GF-D8 (cell line): ENCODE data around the gene XRCC1.
"Not testable (repeated sequence)": the region's sequence is repeated elsewhere in the genome, so short reads cannot be mapped to it uniquely, and the experiment has no call there.

Source experiments
- DNase-seq: peaks from one replicate; lab custom pipeline; 2025; lab: John Stamatoyannopoulos, UW

The XRCC1 gene

DNA sequence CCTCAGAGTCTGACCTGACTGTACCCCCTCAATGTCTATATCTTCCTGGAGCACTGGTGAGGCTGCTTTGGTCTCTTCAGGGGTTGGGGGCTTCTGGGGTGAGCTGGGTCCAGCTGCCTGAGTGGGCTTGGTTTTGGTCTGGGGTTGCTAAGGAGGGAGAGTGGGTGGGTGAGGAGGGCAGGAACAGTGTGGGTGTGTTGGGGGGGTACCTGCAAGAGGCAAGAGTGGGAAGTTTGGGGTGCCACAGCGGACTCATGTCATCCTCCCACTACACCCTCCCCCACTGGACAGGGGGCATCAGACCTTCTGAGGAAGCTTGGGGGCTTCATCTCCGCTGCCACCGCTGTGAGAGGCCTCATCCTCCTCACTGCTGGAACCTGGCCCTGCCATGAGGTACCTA, 28.7 kb downstream of the XRCC1 start:
- DNase-seq = no peak

DNA sequence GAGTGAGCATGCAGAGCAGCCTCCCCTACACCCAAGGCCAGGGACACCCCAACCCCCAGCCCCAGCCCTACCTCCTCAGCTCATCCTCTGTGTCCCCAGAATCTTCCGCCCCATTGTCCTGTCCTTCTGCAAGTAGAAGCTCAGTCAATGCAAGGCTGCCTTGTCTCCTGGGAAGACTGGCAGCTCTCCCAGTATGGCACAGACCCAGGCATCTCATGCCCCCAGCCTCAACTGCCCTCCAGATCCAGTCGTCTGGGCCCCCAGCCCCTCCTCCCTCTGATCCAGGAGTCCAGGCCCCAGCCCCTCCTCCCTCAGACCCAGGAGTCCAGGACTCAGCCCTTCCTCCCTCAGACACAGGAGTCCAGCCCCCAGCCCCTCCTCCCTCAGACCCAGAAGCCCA, 29.3 kb downstream of the XRCC1 start:
- no peak for DNase-seq

DNA sequence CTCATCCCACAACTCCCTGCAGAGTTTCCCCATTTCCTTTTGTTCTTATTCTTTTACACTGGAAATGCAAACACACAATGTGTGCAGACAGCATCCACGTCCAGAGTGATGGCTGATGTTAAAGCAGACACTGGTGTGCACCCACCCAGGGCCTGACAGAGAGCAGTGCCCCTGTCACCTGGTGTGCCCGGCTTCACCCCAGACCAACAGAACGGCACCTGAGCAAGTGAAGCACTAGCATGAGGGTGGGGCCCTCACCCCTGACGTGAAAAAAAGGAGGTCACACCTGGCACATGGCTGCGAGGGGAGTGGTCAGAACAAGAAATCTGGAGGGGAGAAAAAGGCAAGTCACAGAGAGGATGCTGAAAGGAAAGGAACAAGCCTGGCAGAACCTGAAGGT, 30.1 kb downstream of the XRCC1 start:
- DNase-seq = no peak

DNA sequence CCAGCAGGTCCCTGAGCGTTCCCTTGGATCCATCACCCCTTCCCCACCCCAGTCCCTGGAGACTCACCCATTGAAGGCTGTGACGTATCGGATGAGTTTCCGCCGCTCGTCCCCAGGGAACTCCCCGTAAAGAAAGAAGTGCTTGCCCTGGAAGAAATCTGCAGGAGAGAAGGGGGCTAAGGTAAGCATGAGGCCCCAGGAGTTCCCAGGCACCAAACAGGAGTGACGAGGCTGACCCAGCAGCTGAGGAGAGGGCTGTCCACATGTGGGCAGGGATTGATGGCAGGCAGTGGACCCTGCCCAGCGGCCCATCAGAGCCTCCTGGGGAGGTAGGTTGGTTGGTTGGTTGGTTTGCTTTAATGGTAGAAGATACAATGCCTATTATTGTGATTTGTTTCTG, 31.2 kb downstream of the XRCC1 start:
- no peak for DNase-seq

DNA sequence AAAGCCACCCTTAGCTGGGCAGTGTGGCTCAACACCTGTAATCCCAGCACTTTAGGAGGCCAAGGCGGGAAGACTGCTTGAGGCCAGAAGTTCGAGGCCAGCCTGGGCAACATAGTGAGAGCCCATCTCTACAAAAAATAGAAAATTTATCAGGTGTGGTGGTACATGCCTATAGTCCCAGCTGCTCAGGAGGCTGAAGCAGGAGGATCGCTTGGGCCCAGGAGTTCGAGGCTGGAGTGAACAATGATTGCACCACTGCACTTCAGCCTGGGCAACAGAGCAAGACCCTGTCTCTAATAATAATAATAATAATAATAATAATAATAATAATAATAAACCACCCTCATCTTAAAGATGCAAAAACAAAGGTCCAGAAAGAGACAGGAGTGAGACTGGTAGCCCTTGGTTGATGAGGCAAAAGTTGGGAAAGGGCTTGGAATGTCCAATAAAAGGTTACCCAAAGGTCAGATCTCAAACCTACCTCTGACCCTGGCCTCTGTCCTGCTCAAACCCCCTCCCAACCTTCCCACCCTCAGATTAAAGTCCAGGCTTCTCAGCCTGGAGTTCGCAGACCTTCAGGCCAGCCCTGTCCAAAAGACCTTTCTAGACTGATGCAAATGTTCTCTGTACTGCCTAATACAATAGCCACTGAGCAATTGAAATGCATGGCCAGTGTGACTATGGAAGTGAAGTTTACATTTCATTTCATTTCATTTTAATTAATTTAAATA, 33.2 kb downstream of the XRCC1 start:
- DNase-seq = no peak

DNA sequence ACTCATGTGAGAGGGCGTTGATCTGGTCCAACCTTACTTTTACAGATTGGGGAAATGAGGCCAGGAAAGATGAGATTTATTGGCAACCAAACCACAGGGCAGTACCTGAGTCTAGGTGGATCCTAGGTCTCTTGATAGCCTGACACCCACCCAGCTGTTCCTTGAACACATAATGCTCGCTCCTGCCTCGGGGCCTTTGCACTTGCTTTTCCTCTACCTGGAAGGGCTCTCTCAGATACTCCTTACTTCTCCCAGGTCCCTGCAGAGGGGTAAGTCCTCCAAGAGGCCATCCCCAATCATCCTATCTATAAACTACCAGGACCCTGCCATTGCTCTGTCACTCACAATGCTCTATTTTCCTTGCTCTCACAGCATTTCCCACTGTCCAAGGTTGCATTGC, 34.9 kb downstream of the XRCC1 start:
- DNase-seq = no peak

DNA sequence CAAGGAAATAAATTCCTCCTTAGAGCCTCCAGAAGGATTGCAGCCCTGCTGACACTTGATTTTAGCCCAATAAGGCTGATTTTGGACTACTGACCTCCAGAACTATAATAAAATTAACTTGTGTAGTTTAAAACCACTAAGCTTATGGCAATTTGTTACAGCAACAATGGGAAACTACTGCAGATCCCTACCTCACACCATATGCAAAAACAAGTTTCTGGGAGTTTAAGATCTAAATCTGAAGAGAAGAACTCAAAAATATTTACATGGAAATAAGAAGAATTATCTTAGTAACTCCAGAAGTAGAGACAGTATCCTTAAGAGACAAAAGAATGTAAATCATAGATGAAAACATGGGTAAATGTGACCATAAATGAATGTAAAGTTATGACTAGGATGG, 36.4 kb downstream of the XRCC1 start:
- no peak for DNase-seq

DNA sequence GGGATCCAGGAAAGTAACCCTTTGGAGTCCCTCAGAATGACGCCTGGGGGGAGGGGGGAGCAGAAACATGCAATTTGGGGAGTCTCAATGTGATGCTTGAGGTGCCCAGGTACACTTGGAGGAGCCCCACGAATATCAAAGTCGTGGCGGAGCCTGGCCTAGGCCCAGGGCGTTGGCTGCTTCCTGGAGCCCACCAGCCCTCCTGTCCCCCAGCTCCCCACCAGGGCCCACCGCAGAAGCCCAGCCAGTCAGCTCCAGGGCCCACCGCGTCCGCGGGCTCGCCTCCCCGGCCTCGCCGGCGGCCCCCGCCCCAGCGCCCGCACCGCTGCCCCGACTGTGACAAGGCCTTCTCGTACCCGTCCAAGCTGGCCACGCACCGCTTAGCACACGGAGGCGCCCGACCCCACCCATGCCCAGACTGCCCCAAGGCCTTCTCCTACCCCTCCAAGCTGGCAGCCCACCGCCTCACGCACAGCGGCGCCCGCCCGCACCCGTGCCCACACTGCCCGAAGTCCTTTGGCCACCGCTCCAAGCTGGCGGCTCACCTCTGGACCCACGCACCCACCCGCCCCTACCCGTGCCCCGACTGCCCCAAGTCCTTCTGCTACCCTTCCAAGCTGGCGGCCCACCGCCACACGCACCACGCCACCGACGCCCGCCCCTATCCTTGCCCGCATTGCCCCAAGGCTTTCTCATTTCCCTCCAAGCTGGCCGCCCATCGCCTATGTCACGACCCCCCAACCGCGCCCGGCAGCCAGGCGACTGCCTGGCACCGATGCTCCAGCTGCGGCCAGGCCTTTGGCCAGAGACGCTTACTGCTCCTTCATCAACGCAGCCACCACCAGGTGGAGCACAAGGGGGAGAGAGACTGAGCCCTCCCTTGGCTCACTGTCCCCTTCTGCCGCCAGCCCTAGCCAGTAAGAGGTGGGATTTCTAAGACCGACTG, 40.2 kb downstream of the XRCC1 start:
- DNase-seq = no peak

DNA sequence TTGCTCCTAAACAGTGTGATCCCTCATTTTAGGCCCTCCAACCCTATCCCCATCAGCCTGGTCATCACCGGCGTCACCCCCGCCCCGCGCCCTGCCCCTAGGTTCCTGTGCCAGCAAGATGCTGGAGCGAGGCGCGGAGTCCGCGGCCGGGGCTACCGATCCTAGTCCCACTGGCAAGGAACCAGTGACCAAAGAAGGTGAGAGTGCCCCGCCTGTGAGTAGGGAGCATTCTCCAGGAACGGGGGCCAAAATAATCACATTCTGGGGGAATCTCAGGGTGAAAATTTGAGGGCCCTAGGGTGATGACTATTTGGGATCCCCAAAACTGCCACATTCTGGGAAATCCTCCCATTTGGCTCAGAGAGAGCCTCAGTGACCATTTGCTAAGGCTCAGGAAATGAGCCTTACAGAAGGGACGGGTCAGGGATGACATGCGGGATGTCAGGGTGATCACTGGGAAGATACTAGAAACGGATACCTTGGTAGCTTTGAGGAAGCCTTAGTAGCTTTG, 41.0 kb downstream of the XRCC1 start:
- no peak for DNase-seq

DNA sequence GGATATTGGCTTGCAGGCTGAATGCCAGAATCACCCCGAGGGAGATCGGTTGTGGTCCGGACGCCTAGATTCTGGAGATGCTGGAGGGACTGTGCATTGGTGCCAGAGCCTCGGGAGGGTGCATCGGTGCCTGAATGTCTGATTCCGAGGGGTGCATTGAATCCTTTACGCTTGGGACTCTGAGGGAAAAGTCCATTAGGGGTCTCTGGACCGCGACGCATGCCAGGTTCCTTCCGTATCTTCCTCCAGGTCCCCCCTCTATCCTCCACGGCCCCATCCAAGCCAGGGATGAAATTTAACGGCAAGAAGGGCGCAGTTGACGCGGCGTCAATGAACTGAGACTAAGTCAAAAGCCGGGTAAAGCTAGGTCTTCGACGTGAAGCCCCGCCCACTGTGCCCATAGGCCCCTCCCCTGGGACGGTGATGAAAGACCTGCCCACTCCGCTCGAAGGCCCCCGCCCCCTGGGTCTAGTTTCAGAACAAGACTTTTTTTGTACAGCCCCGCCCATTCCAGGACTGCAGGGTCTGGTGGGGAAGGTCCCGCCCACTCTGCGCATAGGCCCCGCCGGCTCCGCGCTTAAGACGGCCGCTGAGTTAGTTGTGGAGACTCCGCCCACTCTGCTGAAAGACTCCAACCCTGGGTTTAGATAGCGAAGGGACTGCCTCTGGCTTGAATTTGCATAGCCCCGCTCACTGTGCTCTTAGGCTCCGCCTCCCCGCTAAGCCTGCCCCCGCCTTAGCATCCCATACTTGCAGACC, 41.6 kb downstream of the XRCC1 start:
- no peak for DNase-seq

DNA sequence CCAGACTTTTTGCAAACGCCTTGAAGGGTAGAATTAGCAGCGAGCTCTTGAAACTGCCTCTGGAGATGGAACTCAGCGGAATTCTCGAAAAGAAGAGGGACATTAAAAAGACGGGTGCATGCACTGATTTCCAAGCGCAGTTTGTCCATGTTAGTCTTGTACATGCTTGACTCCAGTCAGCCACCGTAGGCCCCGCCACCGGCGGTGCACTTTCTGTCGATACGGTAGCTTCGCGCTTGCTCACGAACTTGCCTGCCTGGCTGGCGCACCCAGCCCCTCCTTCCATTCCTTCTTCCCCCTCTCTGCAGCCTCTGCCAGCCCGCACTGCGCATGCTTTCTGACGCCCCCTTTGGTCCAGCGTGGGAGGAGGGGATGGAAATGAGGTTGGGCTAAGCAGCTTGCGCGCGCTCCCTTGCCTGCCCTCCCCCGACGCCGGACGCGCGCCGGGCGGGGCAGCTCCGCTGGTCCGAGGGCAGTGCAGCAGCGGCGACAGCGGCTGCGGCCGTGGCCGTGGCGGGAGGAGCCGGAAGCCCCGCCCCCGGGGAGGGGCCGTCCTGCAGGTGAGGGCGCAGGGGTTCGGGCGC, 42.3 kb downstream of the XRCC1 start, which contains the start of gene ZNF575:
TSS of gene ZNF575 (plus strand) at position 227 of the 584 bp plus-strand sequence. CDS start 1,235 bp downstream, outside the sequence.
- DNase-seq = peak; percentile 83

DNA sequence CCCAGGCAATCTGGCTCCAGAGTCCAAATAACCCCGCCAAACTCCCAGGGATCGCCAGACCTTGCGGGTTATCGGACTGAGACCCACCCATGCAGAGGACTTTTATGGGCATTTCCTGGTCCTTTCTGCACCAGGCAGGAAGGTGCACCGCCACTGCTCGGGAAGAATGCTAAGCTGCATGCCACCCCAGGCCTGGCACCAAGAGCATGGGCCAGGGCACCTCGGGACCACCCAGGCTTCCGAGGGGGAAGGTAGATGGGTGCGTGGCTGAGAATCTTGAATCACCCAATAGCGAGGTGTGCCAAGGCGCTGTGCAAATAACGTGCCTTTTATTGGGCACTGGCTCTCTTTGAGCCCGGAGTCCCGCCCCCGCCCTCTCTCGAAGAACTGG, 42.8 kb downstream of the XRCC1 start:
- DNase-seq = peak; percentile 57

DNA sequence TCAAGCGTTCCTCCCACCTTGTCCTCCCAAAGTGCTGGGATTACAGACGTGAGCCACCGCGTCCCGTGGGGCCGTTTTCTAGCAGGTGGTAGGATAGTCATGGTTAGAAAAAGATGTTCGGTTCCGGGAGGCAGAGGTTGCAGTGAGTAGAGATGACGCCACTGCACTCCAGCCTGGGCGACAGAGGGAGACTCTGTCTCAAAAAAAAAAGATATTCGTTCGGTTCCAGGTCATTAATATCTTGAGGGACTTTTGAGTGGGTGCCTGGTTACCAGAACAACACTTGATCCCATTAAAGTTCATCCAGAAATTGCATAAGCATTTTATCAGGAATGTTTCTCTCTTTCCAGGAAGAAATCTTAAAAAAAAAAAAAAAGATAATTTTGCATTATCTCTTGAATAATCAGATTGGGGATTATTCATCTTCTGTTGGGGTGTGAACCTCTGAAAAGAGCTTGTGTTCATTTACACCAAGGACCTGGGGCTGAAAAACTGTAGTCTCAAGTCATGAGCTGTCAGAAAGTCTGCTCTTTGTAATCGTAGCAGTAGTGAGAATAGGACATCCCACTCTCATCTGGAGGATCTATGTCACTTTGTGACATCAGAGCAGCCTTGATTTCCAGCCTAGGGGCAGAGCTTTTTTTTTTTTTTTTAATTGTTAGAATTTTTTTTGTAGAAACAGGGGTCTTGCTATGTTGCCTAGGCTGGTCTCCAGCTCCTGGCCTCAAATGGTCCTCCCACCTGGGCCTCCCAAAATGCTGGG, 47.3 kb downstream of the XRCC1 start:
- peak; percentile 18 for DNase-seq

DNA sequence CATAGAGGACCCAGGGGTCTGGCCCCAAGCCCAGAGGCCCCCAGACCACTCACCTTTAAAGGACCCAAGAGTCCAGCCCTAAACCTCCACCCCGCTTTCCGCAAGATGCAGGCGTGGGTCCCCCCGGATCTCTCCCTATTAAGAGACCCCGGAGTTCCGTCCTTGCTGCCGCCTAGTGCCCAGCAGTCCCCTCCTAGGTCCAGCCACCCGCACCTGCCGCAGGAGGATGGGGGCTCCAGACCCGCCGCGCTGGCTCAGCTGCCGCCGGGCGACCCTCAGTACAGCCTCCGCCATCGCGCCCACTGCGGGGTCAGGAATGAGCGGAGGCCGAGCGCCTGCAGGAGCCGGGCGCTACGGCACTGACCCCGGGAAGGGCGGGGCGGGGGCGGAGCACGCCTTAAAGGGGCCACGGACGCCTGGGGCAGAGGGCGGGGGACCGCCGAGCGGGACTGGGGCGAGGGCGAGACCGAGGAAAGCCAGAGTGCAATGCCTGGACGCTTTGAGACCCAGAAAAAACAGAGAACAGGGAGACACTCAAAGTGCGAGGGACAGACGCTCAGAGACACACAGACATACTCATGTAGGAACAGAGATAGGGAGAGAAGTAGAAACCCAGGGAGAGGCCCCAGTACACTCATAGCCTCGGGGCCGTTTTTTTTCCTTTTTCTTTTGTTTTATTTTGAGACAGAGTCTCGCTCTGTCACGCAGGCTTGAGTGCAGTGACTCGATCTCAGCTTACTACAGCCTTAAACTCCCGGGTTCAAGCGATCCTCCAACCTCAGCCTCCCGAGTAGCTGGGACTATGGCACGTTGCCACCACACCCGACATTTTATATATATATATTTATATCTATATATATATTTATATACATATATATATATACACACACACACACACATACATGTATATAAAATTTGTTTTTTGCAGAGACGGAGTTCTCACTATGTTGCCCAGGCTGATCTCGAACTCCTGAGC, 48.2 kb downstream of the XRCC1 start, which contains the start of gene ETHE1:
TSS of gene ETHE1 (minus strand) at position 318 of the 976 bp plus-strand sequence. CDS start at position 294, 24 bp downstream.
- DNase-seq = peak; percentile 40

DNA sequence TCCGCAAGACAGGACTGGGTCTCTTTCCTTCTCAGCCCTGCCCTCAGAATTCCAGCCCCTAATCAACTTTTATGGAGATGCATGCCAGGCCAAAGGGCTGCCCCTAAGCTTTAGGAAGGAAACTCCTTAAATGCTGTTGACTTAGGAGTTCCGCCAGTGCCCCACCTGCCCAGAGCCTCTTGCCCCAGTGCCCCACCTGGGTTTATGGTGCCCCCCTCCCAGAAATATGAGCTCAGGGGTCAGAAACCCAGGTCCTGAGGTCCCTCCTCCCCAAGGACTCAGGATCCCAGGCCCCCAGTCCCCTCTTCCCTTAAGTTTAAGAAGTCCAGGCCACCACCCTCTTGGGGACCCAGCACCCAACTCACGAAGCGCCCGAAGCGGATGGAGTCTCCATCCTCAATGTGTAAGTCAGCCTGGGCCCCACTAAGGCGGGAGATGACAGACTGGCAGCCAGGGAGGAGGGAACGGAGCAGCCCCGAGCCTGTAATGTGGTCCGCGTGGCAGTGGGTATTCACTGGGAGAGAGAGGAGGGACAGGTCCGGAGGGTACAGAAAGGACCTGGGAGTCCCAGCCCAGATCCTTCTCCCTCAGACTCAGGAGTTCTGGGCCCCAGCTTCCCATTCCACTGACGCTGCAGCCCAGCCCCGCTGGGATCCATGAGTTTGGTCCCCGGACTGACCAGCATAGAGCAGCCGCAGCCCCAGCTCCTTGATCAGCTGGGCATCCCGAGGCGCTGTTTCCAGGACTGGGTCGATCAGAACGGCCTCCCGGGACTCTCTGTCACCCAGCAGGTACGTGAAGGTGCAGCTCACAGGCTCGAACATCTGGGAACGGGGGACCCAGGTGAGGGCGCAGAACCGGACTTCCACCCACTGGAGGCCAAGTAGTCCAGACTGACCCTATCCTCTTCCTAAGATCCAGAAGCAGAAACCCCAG, 49.2 kb downstream of the XRCC1 start:
- DNase-seq = no peak

DNA sequence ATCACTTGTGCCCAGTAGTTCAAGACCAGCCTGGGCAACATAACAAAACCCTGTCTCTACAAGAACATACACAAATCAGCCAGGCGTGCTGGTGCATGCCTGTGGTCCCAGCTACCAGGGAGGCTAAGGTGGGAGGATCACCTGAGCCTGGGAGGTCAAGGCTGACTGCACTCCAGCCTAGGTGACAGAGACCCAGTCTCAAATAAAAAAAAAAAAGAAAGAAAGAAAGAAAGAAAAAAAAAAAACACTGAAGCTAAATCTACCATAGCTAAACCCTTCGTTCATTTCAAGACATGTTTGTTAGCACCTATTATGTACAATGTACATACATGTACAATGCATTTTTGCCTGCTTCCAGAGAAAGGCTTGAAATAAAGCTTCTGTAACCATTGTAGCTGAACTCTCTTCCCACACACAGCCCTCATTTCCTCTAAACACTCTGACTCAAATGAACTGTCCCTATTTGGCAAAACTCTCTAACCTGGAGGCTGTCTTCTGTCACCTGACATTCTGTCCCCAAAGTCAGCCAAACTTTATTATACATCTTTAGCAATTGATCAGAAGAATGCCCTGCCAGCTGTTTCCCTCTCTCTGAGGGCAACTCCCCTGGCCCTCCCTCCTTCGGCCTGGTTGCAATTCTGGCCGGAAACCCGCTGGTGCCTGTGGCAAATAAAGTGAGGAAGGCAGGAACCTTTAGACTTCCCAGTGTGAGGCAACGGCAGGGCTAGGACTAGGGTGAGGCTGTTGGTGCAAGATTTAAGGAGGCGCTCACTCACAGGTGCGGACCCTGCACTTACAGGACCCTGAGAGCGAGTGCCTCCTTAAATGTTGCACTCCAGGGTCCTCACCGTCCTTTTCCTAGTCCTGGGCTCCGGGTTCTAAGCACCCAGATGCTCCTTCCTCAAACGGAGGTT, 50.1 kb downstream of the XRCC1 start:
- peak; percentile 95 for DNase-seq

DNA sequence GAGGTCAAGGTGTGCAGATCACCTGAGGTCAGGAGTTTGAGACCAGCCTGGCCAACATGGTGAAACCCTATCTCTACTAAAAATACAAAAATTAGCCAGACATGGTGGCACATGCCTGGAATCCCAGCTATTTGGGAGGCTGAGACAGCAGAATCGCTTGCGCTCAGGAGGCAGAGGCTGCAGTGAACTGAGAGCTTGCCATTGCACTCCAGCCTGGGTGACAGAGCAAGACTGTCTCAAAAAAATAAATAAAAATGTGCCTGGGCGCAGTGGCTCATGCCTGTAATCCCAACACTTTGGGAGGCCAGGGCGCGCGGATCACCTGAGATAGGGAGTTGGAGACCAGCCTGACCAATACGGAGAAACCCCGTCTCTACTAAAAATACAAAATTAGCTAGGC, 51.6 kb downstream of the XRCC1 start:
- not testable (repeated sequence) for DNase-seq
